ENCODE results near the gene OTUB1. TPM values are rescaled to one million over a fixed set of nuclear protein-coding genes. Genes with fewer than 3 reads are reported as not detected.

Gene OTUB1
- total RNA-seq, 2 donors from 2014 or later, result 87.7 to 95.1 TPM

GRCh38 chr11:64009710-64010109 lies 23.5 kb downstream of the OTUB1 start:
- Histone ChIP-seq H3K9ac (ENCODE audit: extremely low read depth, low read length, poor library complexity, severe bottlenecking) (no peak overlapping the region), H3K27ac (ENCODE audit: low read depth, low read length) (no peak overlapping the region), H3K9me3 (ENCODE audit: control insufficient read depth, low read length) (no peaks in the 10 kb centered on the region), H3K36me3 (ENCODE audit: control insufficient read depth, insufficient read depth, low read length) (no peaks in the 10 kb centered on the region), H3K4me1 (ENCODE audit: control insufficient read depth, insufficient read depth, low read length) (peaks cover 3% of the 10 kb centered on the region), H3K4me3 (ENCODE audit: low read length) (no peak overlapping the region), H3K27me3 (ENCODE audit: control insufficient read depth, insufficient read depth, low read length, poor library complexity, severe bottlenecking) (peaks cover 44% of the 10 kb centered on the region)
- Mint-ChIP-seq H3K27me3 (ENCODE audit: insufficient read depth) (peaks cover 77% of the 10 kb centered on the region), H3K36me3 (ENCODE audit: low read depth) (no peaks in the 10 kb centered on the region), H3K27ac (no peak overlapping the region), H3K4me1 (peaks cover 14% of the 10 kb centered on the region), H3K9me3 (peaks cover 12% of the 10 kb centered on the region), H3K4me3 (no peak overlapping the region)
- WGBS, 2 experiments (ENCODE audit: insufficient coverage in 1 of 2, insufficient read length in 1 of 2), result 96% methylated on average over 4 to 8 of the region's 8 CpGs
- TF ChIP-seq, protein P1, sequence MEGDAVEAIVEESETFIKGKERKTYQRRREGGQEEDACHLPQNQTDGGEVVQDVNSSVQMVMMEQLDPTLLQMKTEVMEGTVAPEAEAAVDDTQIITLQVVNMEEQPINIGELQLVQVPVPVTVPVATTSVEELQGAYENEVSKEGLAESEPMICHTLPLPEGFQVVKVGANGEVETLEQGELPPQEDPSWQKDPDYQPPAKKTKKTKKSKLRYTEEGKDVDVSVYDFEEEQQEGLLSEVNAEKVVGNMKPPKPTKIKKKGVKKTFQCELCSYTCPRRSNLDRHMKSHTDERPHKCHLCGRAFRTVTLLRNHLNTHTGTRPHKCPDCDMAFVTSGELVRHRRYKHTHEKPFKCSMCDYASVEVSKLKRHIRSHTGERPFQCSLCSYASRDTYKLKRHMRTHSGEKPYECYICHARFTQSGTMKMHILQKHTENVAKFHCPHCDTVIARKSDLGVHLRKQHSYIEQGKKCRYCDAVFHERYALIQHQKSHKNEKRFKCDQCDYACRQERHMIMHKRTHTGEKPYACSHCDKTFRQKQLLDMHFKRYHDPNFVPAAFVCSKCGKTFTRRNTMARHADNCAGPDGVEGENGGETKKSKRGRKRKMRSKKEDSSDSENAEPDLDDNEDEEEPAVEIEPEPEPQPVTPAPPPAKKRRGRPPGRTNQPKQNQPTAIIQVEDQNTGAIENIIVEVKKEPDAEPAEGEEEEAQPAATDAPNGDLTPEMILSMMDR (conservative IDR thresholded peaks at IDR 0.05), result no peak
- DNase-seq, result no peak

- no peak for DNase-seq
- Mint-ChIP-seq H3K4me3 (no peak overlapping the region), H3K4me1 (peaks cover 14% of the 10 kb centered on the region), H3K27me3 (ENCODE audit: insufficient read depth) (peaks cover 75% of the 10 kb centered on the region), H3K36me3 (ENCODE audit: low read depth) (no peaks in the 10 kb centered on the region), H3K27ac (no peak overlapping the region), H3K9me3 (peaks cover 12% of the 10 kb centered on the region)
- H3K27ac ChIP-seq (ENCODE audit: low read depth, low read length), result no peak overlapping the region
- TF ChIP-seq, protein P1 (conservative IDR thresholded peaks at IDR 0.05), result no peak
- H3K36me3 ChIP-seq (ENCODE audit: control insufficient read depth, insufficient read depth, low read length), result no peaks in the 10 kb centered on the region
- H3K4me3 ChIP-seq (ENCODE audit: low read length), result no peak overlapping the region
- H3K9me3 ChIP-seq (ENCODE audit: control insufficient read depth, low read length), result no peaks in the 10 kb centered on the region
- H3K4me1 ChIP-seq (ENCODE audit: control insufficient read depth, insufficient read depth, low read length), result peaks cover 3% of the 10 kb centered on the region
- H3K27me3 ChIP-seq (ENCODE audit: control insufficient read depth, insufficient read depth, low read length, poor library complexity, severe bottlenecking), result peaks cover 37% of the 10 kb centered on the region
- no peak overlapping the region for H3K9ac ChIP-seq (ENCODE audit: extremely low read depth, low read length, poor library complexity, severe bottlenecking)
- WGBS, 2 experiments (ENCODE audit: insufficient coverage in 1 of 2, insufficient read length in 1 of 2), result 92 to 100% methylated on average over 1 to 2 of the region's 2 CpGs
These were observed 24.5 kb downstream of the OTUB1 start for GRCh38 chr11:64010783-64011182.

GRCh38 chr11:64011371-64011770 lies 25.1 kb downstream of the OTUB1 start:
- TF ChIP-seq, protein P1 (conservative IDR thresholded peaks at IDR 0.05), result no peak
- H3K4me1 ChIP-seq (ENCODE audit: control insufficient read depth, insufficient read depth, low read length), result peaks cover 3% of the 10 kb centered on the region

More at GRCh38 chr11:64011371-64011770, 25.1 kb downstream of the OTUB1 start:
- Histone ChIP-seq H3K36me3 (ENCODE audit: control insufficient read depth, insufficient read depth, low read length) (no peaks in the 10 kb centered on the region), H3K27ac (ENCODE audit: low read depth, low read length) (no peak overlapping the region), H3K4me3 (ENCODE audit: low read length) (no peak overlapping the region), H3K9me3 (ENCODE audit: control insufficient read depth, low read length) (no peaks in the 10 kb centered on the region), H3K9ac (ENCODE audit: extremely low read depth, low read length, poor library complexity, severe bottlenecking) (no peak overlapping the region), H3K27me3 (ENCODE audit: control insufficient read depth, insufficient read depth, low read length, poor library complexity, severe bottlenecking) (peaks cover 31% of the 10 kb centered on the region)
- no peaks in the 10 kb centered on the region for H3K36me3 Mint-ChIP-seq (ENCODE audit: low read depth)
- 93 to 95% methylated on average over 8 of the region's 8 CpGs for whole genome bisulfite sequencing, 2 experiments (ENCODE audit: insufficient coverage in 1 of 2, insufficient read length in 1 of 2)
- no peak overlapping the region for H3K4me3 Mint-ChIP-seq
- no peak for DNase-seq
- no peak overlapping the region for H3K27ac Mint-ChIP-seq
- H3K4me1 Mint-ChIP-seq, result peaks cover 14% of the 10 kb centered on the region
- H3K9me3 Mint-ChIP-seq, result peaks cover 12% of the 10 kb centered on the region
- peaks cover 70% of the 10 kb centered on the region for H3K27me3 Mint-ChIP-seq (ENCODE audit: insufficient read depth)
